ENCODE data around the gene ZRANB1.

The ZRANB1 gene

DNA sequence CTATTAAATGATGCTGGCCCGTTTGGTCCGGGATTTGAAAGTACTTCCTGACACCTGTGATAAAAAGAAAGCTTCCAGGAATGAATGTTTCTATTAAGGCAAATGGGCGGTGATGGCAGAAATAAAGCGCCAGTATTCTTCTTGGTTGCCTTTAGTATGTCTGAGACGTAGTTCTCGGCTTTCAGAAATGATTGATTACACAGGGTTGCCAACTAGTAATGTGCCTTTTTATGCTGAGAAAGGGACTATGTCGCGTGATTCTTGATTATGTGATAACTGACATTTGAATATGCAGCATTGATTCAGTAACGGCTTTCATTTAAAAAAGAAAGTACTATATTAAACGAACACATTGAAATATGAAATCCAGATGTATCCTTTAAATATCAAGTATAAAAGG is 13.9 kb downstream of the ZRANB1 start:
- TF ChIP-seq, protein P1, sequence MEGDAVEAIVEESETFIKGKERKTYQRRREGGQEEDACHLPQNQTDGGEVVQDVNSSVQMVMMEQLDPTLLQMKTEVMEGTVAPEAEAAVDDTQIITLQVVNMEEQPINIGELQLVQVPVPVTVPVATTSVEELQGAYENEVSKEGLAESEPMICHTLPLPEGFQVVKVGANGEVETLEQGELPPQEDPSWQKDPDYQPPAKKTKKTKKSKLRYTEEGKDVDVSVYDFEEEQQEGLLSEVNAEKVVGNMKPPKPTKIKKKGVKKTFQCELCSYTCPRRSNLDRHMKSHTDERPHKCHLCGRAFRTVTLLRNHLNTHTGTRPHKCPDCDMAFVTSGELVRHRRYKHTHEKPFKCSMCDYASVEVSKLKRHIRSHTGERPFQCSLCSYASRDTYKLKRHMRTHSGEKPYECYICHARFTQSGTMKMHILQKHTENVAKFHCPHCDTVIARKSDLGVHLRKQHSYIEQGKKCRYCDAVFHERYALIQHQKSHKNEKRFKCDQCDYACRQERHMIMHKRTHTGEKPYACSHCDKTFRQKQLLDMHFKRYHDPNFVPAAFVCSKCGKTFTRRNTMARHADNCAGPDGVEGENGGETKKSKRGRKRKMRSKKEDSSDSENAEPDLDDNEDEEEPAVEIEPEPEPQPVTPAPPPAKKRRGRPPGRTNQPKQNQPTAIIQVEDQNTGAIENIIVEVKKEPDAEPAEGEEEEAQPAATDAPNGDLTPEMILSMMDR (conservative IDR thresholded peaks at IDR 0.05) = no peak
- no peak overlapping the region for H3K27ac ChIP-seq

DNA sequence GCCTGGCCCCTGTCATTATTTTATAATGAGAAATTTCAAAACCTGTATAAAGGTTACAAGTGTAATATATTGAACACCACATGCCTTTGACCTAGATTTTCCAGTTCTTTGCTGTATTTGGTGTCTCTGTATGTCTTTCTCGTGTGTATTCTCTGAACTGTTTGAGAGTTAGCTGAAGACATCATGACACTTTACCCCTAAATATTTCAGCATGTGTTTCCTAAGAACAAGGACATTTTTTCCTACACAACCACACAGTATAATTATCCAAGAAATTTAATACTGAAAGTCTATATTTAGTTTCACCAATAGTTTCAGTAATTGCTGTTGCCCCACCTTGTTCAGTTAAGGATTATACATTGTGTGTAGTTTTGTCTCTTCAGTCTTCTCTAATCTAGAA is 14.8 kb downstream of the ZRANB1 start:
- TF ChIP-seq, protein P1 (conservative IDR thresholded peaks at IDR 0.05) = no peak
- no peak overlapping the region for H3K27ac ChIP-seq

DNA sequence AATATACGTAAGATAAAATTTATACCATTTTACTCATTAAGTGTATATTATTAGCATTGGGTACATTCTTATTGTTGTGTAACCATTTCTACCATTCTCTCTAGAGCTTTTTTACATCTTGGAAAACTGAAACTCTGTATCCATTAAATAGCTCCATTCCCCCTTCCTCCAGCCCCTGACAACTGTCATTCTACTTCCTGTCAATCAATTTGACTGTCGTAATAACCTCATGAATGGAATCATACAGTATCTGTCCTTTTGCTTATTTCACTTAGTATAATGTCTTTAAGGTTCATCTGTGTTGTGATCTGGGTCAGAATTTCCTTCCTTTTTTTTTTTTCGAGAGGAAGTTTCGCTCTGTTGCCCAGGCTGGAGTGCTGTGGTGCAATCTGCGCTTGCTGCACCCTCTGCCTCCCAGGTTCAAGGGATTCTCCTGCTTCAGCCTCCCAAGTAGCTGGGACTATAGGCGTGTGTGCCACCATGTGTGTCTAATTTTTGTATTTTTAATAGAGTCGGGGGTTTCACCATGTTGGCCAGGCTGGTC is 15.6 kb downstream of the ZRANB1 start:
- TF ChIP-seq, protein P1 (conservative IDR thresholded peaks at IDR 0.05) = no peak
- no peak overlapping the region for H3K27ac ChIP-seq

DNA sequence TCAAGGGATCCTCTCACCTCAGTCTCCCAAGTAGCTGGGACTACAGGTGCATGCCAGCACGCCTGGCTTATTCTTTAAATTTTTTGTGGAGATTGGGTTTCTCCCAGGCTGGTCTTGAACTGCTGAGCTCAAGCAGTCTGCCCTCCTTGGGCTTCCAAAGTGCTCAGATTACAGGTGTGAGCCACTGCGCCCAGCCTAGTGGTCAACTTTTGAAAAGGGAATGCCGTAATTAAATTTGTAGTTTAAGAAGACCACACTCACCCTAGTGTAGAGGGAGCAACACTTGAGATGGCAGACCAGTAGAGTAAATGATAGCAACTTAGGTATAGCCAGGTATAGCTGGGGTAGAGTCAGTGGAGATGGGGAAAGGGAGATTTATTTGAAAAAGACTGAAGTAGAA is 17.6 kb downstream of the ZRANB1 start:
- TF ChIP-seq, protein P1 (conservative IDR thresholded peaks at IDR 0.05) = no peak
- no peak overlapping the region for H3K27ac ChIP-seq

DNA sequence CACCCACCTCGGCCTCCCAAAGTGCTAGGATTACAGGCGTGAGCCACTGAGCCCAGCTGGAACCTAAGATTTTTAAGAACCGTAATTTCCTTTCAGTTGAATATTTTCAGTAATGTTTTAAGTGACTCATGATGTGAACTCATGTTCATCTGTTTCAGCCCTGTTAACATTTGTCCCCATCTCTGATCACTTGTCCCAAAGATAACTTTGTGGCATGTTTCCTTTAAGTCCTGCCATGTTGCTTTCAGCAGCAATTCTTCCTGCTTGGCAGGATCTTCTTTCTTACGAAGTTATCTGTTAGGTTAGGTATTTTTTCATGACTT is 19.3 kb downstream of the ZRANB1 start:
- TF ChIP-seq, protein P1 (conservative IDR thresholded peaks at IDR 0.05) = no peak
- H3K27ac ChIP-seq = no peak overlapping the region

DNA sequence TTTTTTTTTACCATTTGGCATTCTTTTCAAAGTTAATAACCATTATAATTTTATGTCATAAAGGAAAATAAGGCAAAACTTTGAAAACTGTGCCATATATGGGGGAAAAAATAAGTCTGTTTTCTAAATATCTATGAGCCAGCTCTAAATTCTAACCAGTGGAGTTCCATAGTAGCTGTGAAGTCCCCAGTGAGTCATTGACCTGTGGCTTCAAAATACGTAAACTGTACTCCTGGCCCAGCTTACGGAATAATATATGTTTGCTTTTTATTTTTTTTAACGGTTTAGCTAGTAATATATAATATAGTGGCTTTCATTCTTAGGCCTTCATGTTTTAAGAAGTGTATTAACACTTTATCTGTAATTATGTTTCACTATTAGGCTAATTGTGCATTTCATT is 20.5 kb downstream of the ZRANB1 start:
- TF ChIP-seq, protein P1 (conservative IDR thresholded peaks at IDR 0.05) = no peak

DNA sequence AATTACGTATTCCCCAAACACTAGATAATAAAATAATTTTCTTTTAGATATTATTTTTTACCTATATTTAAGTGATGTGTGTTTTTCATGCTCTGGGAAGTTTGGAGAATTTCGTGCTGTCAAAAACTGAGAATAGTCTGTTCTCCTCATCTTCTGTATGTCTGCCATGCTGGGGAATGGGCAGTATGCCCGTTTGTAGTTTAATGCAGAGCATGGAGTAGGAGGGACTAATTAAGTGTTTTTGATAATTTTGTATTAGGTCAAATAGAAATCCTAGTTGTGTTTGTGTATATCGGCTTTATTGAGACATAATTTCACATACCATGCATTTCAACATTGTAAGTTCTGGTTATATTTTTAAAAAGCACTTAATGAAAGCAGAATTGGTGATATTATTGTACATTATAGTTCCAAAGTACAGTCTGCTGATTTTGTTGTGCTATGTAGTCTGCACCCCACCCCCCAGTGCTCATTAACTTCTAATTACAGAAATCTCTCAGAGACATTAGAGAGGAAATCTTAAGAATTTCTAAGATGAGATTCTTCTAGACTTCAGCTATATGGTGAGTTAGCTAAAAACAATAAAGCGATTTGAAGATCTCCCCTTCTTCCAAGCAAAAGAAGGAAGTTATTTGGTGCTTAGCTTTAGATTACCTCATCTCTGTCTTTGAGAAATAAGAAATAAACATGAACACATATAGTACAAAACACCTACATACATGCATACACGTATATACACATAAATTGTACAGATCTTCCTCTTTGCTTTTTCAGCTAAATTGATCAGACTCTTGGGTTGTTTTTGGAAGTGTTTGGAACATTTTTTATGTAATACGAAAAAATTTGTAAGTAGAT is 22.2 kb downstream of the ZRANB1 start:
- TF ChIP-seq, protein P1 (conservative IDR thresholded peaks at IDR 0.05) = no peak
- no peak overlapping the region for H3K27ac ChIP-seq

More for the DNA sequence above, 20.5 kb downstream of the ZRANB1 start:
- no peak overlapping the region for H3K27ac ChIP-seq

Data from VCaP (cell line).